ENCODE data around the gene AVPR2. TPM values are rescaled to one million over a fixed set of nuclear protein-coding genes. Genes with fewer than 3 reads are reported as not detected.

The AVPR2 gene
- total RNA-seq, 1 experiment from 2014 or later = not detected

DNA sequence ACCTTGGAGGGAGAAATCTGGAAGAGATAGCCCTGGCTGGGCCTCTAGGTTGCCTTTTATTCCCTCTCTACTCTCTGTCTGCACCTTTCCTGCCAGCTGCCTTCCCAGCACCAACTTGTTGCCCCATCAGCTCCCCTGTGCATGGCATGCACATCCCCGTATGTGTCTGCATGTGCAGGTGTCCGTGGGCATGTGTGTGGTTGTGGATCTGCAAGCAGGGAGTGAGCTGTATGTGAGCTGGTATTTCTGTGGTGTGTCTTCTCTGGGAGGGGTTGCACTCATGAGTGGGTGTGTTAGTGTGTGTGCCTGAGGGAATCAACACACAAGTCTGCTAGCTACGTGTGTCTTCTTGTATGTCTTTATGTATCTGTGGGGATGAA lies 28.4 kb upstream of the AVPR2 start:
- Histone ChIP-seq H3K9me3 (no peaks in the 10 kb centered on the region), H3K4me3 (ENCODE audit: low read depth, low read length) (no peak overlapping the region), H3K4me1 (no peaks in the 10 kb centered on the region), H3K27me3 (replicated peaks; ENCODE audit: control insufficient read depth, insufficient read depth, low read length) (no peaks in the 10 kb centered on the region), H3K36me3 (ENCODE audit: control insufficient read depth, insufficient read depth, low read length) (no peaks in the 10 kb centered on the region)
- no peaks in the 10 kb centered on the region for H3K36me3 Mint-ChIP-seq (ENCODE audit: insufficient read depth, unreplicated experiment)
- H3K4me1 Mint-ChIP-seq (ENCODE audit: low read depth, unreplicated experiment) = no peaks in the 10 kb centered on the region
- TF ChIP-seq, protein P1, sequence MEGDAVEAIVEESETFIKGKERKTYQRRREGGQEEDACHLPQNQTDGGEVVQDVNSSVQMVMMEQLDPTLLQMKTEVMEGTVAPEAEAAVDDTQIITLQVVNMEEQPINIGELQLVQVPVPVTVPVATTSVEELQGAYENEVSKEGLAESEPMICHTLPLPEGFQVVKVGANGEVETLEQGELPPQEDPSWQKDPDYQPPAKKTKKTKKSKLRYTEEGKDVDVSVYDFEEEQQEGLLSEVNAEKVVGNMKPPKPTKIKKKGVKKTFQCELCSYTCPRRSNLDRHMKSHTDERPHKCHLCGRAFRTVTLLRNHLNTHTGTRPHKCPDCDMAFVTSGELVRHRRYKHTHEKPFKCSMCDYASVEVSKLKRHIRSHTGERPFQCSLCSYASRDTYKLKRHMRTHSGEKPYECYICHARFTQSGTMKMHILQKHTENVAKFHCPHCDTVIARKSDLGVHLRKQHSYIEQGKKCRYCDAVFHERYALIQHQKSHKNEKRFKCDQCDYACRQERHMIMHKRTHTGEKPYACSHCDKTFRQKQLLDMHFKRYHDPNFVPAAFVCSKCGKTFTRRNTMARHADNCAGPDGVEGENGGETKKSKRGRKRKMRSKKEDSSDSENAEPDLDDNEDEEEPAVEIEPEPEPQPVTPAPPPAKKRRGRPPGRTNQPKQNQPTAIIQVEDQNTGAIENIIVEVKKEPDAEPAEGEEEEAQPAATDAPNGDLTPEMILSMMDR (IDR thresholded peaks at IDR 0.05; ENCODE audit: insufficient read depth in 1 of 2, low read depth in 1 of 2, low read length in 1 of 2, severe bottlenecking in 1 of 2, unreplicated experiment in 1 of 2) = no peak
- intact Hi-C loops (cut with micrococcal nuclease; ENCODE audit: unreplicated experiment) = no loop called here
- CTCF ChIA-PET = no interaction called here
- H3K4me3 Mint-ChIP-seq (ENCODE audit: unreplicated experiment) = no peak overlapping the region
- H3K27ac Mint-ChIP-seq (ENCODE audit: unreplicated experiment) = no peak overlapping the region
- peaks cover 4% of the 10 kb centered on the region for H3K27me3 Mint-ChIP-seq (ENCODE audit: insufficient read depth, unreplicated experiment)
- DNase-seq = no peak
- POLR2A ChIA-PET = no interaction called here
- BruUV-seq (replicated peaks) = no TSS peak
- no peaks in the 10 kb centered on the region for H3K9me3 Mint-ChIP-seq (ENCODE audit: unreplicated experiment)

DNA sequence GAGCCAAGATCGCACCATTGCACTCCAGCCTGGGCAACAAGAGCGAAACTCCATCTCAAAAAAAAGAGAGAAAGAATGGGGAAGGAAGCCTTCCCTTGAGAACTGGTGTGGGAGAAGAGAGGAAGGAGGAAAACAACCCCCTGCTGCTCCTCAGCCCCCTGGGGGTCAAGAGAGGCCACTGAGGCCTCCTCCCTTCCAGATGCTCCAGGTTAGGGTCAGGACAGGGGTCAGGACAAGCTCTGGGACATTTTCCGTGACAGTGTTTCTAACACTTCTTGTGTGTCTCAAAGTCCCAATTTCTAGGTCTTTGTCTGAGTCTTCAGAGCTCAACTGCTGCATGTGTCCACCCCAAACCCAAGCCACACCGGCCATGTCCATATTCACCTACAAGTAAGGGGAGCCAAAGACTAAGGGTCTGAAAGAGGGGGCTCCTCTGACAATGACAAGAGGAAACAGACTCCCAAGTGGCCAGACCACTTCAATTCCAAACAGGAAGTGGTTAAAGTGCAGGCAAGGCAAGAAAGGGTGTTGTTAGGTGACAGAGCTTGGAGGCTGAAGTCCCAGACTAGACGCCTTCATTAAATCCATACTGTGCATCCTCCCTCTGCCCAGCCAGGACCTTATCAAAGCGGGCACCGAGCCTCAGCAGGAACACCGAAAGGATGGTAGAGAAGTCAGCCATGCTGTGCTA lies 26.8 kb upstream of the AVPR2 start:
- H3K36me3 ChIP-seq (ENCODE audit: control insufficient read depth, insufficient read depth, low read length) = no peaks in the 10 kb centered on the region
- H3K36me3 Mint-ChIP-seq (ENCODE audit: insufficient read depth, unreplicated experiment) = no peaks in the 10 kb centered on the region
- POLR2A ChIA-PET = no interaction called here
- no peak overlapping the region for H3K4me3 ChIP-seq (ENCODE audit: low read depth, low read length)
- BruUV-seq (replicated peaks) = no TSS peak
- H3K27ac Mint-ChIP-seq (ENCODE audit: unreplicated experiment) = no peak overlapping the region
- H3K4me1 ChIP-seq = peaks cover 10% of the 10 kb centered on the region; the same call in 1 of the 2 replicates
- CTCF ChIA-PET = interaction anchor here (0.6 kb wide), 1 partner anchor 33 kb away, joined by 5 read pairs; no protein-coding TSS in a partner anchor
- intact Hi-C loops (cut with micrococcal nuclease; ENCODE audit: unreplicated experiment) = no loop called here
- no peaks in the 10 kb centered on the region for H3K4me1 Mint-ChIP-seq (ENCODE audit: low read depth, unreplicated experiment)
- peaks cover 1% of the 10 kb centered on the region for H3K27me3 Mint-ChIP-seq (ENCODE audit: insufficient read depth, unreplicated experiment)
- no peaks in the 10 kb centered on the region for H3K27me3 ChIP-seq (replicated peaks; ENCODE audit: control insufficient read depth, insufficient read depth, low read length)
- H3K9me3 ChIP-seq = no peaks in the 10 kb centered on the region
- no peaks in the 10 kb centered on the region for H3K9me3 Mint-ChIP-seq (ENCODE audit: unreplicated experiment)
- no peak overlapping the region for H3K4me3 Mint-ChIP-seq (ENCODE audit: unreplicated experiment)
- no peak for DNase-seq
- TF ChIP-seq, protein P1 (IDR thresholded peaks at IDR 0.05; ENCODE audit: insufficient read depth in 1 of 2, low read depth in 1 of 2, low read length in 1 of 2, severe bottlenecking in 1 of 2, unreplicated experiment in 1 of 2) = no peak

- Histone ChIP-seq H3K9me3 (no peaks in the 10 kb centered on the region), H3K4me1 (peaks cover 14% of the 10 kb centered on the region; the same call in 1 of the 2 replicates), H3K4me3 (ENCODE audit: low read depth, low read length) (no peak overlapping the region), H3K27me3 (replicated peaks; ENCODE audit: control insufficient read depth, insufficient read depth, low read length) (no peaks in the 10 kb centered on the region), H3K36me3 (ENCODE audit: control insufficient read depth, insufficient read depth, low read length) (no peaks in the 10 kb centered on the region)
- no TSS peak for BruUV-seq (replicated peaks)
- H3K4me1 Mint-ChIP-seq (ENCODE audit: low read depth, unreplicated experiment) = no peaks in the 10 kb centered on the region
- TF ChIP-seq, protein P1 (IDR thresholded peaks at IDR 0.05; ENCODE audit: insufficient read depth in 1 of 2, low read depth in 1 of 2, low read length in 1 of 2, severe bottlenecking in 1 of 2, unreplicated experiment in 1 of 2) = no peak
- intact Hi-C loops (cut with micrococcal nuclease; ENCODE audit: unreplicated experiment) = no loop called here
- H3K36me3 Mint-ChIP-seq (ENCODE audit: insufficient read depth, unreplicated experiment) = no peaks in the 10 kb centered on the region
- no peaks in the 10 kb centered on the region for H3K27me3 Mint-ChIP-seq (ENCODE audit: insufficient read depth, unreplicated experiment)
- DNase-seq = no peak
- CTCF ChIA-PET = interaction anchor here (0.6 kb wide), 1 partner anchor 32 kb away, joined by 5 read pairs; no protein-coding TSS in a partner anchor
- no peak overlapping the region for H3K4me3 Mint-ChIP-seq (ENCODE audit: unreplicated experiment)
- POLR2A ChIA-PET = no interaction called here
- H3K9me3 Mint-ChIP-seq (ENCODE audit: unreplicated experiment) = no peaks in the 10 kb centered on the region
- H3K27ac Mint-ChIP-seq (ENCODE audit: unreplicated experiment) = no peak overlapping the region
Observed at GRCh38 chrX:153878345-153878744, 26.1 kb upstream of the AVPR2 start.

Data from Caco-2 (cell line).